ENCODE results near the gene IGSF6. TPM values are rescaled to one million over a fixed set of nuclear protein-coding genes. Genes with fewer than 3 reads are reported as not detected.
"Not testable (repeated sequence)": the region's sequence is repeated elsewhere in the genome, so short reads cannot be mapped to it uniquely, and the experiment has no call there.

The IGSF6 gene
- total RNA-seq, 1 donor from 2014 or later = 0.26 TPM

- TF ChIP-seq CTCF (IDR thresholded peaks at IDR 0.05; ENCODE audit: insufficient read depth, low read length, severe bottlenecking) = no peak
- FAIRE-seq = no peak
- Histone ChIP-seq H3K4me3 (ENCODE audit: low read depth, low read length) (peak overlapping the region; percentile 3), H3K27me3 (ENCODE audit: control insufficient read depth, insufficient read depth, low read length) (no peaks in the 10 kb centered on the region), H3K36me3 (ENCODE audit: control insufficient read depth, insufficient read depth, low read length) (peaks cover 5% of the 10 kb centered on the region)
- DNase-seq (ENCODE audit: low read depth) = peak; percentile 86
Measured at GRCh38 chr16:21611556-21612384, 40.6 kb downstream of the IGSF6 start.

GRCh38 chr16:21611198-21611555 is 41.2 kb downstream of the IGSF6 start:
- H3K36me3 ChIP-seq (ENCODE audit: control insufficient read depth, insufficient read depth, low read length) = peaks cover 5% of the 10 kb centered on the region
- FAIRE-seq = no peak
- peak; percentile 91 for DNase-seq (ENCODE audit: low read depth)
- TF ChIP-seq CTCF (IDR thresholded peaks at IDR 0.05; ENCODE audit: insufficient read depth, low read length, severe bottlenecking) = no peak
- no peaks in the 10 kb centered on the region for H3K27me3 ChIP-seq (ENCODE audit: control insufficient read depth, insufficient read depth, low read length)
- peak overlapping the region; percentile 3 for H3K4me3 ChIP-seq (ENCODE audit: low read depth, low read length)

GRCh38 chr16:21610766-21611165 is 41.6 kb downstream of the IGSF6 start:
- no peak for FAIRE-seq

GRCh38 chr16:21610006-21610544 is 42.3 kb downstream of the IGSF6 start:
- Histone ChIP-seq H3K4me3 (ENCODE audit: low read depth, low read length) (no peak overlapping the region), H3K27me3 (ENCODE audit: control insufficient read depth, insufficient read depth, low read length) (no peaks in the 10 kb centered on the region), H3K36me3 (ENCODE audit: control insufficient read depth, insufficient read depth, low read length) (peaks cover 2% of the 10 kb centered on the region)
- no peak for TF ChIP-seq CTCF (IDR thresholded peaks at IDR 0.05; ENCODE audit: insufficient read depth, low read length, severe bottlenecking)
- FAIRE-seq (no peak), DNase-seq (ENCODE audit: low read depth) (no peak)

More at GRCh38 chr16:21610766-21611165, 41.6 kb downstream of the IGSF6 start:
- no peaks in the 10 kb centered on the region for H3K27me3 ChIP-seq (ENCODE audit: control insufficient read depth, insufficient read depth, low read length)
- no peak for TF ChIP-seq CTCF (IDR thresholded peaks at IDR 0.05; ENCODE audit: insufficient read depth, low read length, severe bottlenecking)
- H3K36me3 ChIP-seq (ENCODE audit: control insufficient read depth, insufficient read depth, low read length) = peaks cover 3% of the 10 kb centered on the region
- H3K4me3 ChIP-seq (ENCODE audit: low read depth, low read length) = no peak overlapping the region
- DNase-seq (ENCODE audit: low read depth) = no peak

- FAIRE-seq = no peak
- no peaks in the 10 kb centered on the region for H3K27me3 ChIP-seq (ENCODE audit: control insufficient read depth, insufficient read depth, low read length)
- H3K4me3 ChIP-seq (ENCODE audit: low read depth, low read length) = no peak overlapping the region
- no peak for TF ChIP-seq CTCF (IDR thresholded peaks at IDR 0.05; ENCODE audit: insufficient read depth, low read length, severe bottlenecking)
- H3K36me3 ChIP-seq (ENCODE audit: control insufficient read depth, insufficient read depth, low read length) = peaks cover 2% of the 10 kb centered on the region
- DNase-seq (ENCODE audit: low read depth) = no peak
Measured at GRCh38 chr16:21608639-21609328, 43.6 kb downstream of the IGSF6 start.

GRCh38 chr16:21605848-21606247 is 46.6 kb downstream of the IGSF6 start:
- DNase-seq (ENCODE audit: low read depth) = peak; percentile 31
- H3K36me3 ChIP-seq (ENCODE audit: control insufficient read depth, insufficient read depth, low read length); H3K27me3 ChIP-seq (ENCODE audit: control insufficient read depth, insufficient read depth, low read length); FAIRE-seq; H3K4me3 ChIP-seq (ENCODE audit: low read depth, low read length): not testable (repeated sequence)

All from bronchial epithelial cell (primary cell).